Activated CD4-positive, alpha-beta memory T cell treated with anti-CD3 and anti-CD28 coated beads for 36 hours (primary cell): Measurements from ENCODE around the gene RPUSD4. TPM values are rescaled to one million over a fixed set of nuclear protein-coding genes. Genes with fewer than 3 reads are reported as not detected.

ENCODE experiments used
- CTCF ChIA-PET: fragments of 350-600 bp; sonication (Branson Sonifier 250); formaldehyde crosslinking; loops from one replicate; lab custom pipeline; 2021; ENCODE audit warnings: antibody characterized with exemption, inconsistent platforms; lab: Charles Lee
- POLR2A ChIA-PET: fragments of 350-600 bp; sonication (Branson Sonifier 250); formaldehyde crosslinking; loops from one replicate; lab custom pipeline; 2021; ENCODE audit warnings: antibody characterized with exemption; lab: Charles Lee
- DNase-seq: peaks from one replicate; pipeline ENCODE4 v3.0.0-alpha.2; 2020
- H3K27ac Mint-ChIP-seq: one replicate; pipeline ENCODE4 v1.8.0; 2021; ENCODE audit warnings: mixed read lengths
- H3K27me3 Mint-ChIP-seq: one replicate; pipeline ENCODE4 v1.8.0; 2021; ENCODE audit warnings: mixed read lengths
- H3K36me3 Mint-ChIP-seq: one replicate; pipeline ENCODE4 v1.8.0; 2021; ENCODE audit warnings: mixed read lengths
- H3K4me1 Mint-ChIP-seq: one replicate; pipeline ENCODE4 v1.8.0; 2021; ENCODE audit warnings: low read depth, mixed read lengths
- H3K4me3 Mint-ChIP-seq: one replicate; pipeline ENCODE4 v1.8.0; 2021; ENCODE audit warnings: mild to moderate bottlenecking, mixed read lengths
- H3K9me3 Mint-ChIP-seq: one replicate; pipeline ENCODE4 v1.8.0; 2021; ENCODE audit warnings: mixed read lengths
- intact Hi-C: fragments of 100-400 bp; cut with micrococcal nuclease; formaldehyde crosslinking; loops from one replicate; pipeline ENCODE4 v1.15.1; 2023
- total RNA-seq, 2 experiments: library from RNA; stranded (reverse); gene quantifications; one replicate each; pipeline ENCODE4 v1.2.3, GENCODE V29; 2021

Gene RPUSD4
- total RNA-seq, 2 experiments from 2014 or later = 32.4 to 34.1 TPM

GRCh38 chr11:126173257-126173656 lies 38.2 kb downstream of the RPUSD4 start:
- peaks cover 16% of the 10 kb centered on the region for H3K27me3 Mint-ChIP-seq
- no peak for DNase-seq

GRCh38 chr11:126172596-126173038 lies 38.8 kb downstream of the RPUSD4 start:
- CTCF ChIA-PET = no interaction called here
- Mint-ChIP-seq H3K27ac (no peak overlapping the region), H3K4me3 (no peak overlapping the region), H3K27me3 (peaks cover 16% of the 10 kb centered on the region), H3K36me3 (no peaks in the 10 kb centered on the region), H3K9me3 (no peaks in the 10 kb centered on the region), H3K4me1 (no peaks in the 10 kb centered on the region)
- POLR2A ChIA-PET = no interaction called here
- no peak for DNase-seq
- intact Hi-C loops = no loop called here

More at GRCh38 chr11:126173257-126173656, 38.2 kb downstream of the RPUSD4 start:
- intact Hi-C loops = no loop called here
- Mint-ChIP-seq H3K4me1 (no peaks in the 10 kb centered on the region), H3K27ac (no peak overlapping the region), H3K4me3 (no peak overlapping the region), H3K9me3 (no peaks in the 10 kb centered on the region), H3K36me3 (no peaks in the 10 kb centered on the region)
- POLR2A ChIA-PET = no interaction called here
- CTCF ChIA-PET = no interaction called here

GRCh38 chr11:126169291-126169690 lies 42.2 kb downstream of the RPUSD4 start:
- POLR2A ChIA-PET = no interaction called here

GRCh38 chr11:126167488-126167887 lies 44.0 kb downstream of the RPUSD4 start:
- no peak for DNase-seq
- Mint-ChIP-seq H3K4me3 (no peak overlapping the region), H3K36me3 (no peaks in the 10 kb centered on the region), H3K4me1 (peaks cover 2% of the 10 kb centered on the region), H3K27me3 (peaks cover 14% of the 10 kb centered on the region), H3K9me3 (no peaks in the 10 kb centered on the region), H3K27ac (no peak overlapping the region)
- intact Hi-C loops = no loop called here
- POLR2A ChIA-PET = no interaction called here
- CTCF ChIA-PET = no interaction called here

More at GRCh38 chr11:126169291-126169690, 42.2 kb downstream of the RPUSD4 start:
- CTCF ChIA-PET = no interaction called here
- Mint-ChIP-seq H3K27me3 (peaks cover 20% of the 10 kb centered on the region), H3K4me3 (no peak overlapping the region), H3K27ac (no peak overlapping the region), H3K9me3 (no peaks in the 10 kb centered on the region), H3K36me3 (no peaks in the 10 kb centered on the region), H3K4me1 (no peaks in the 10 kb centered on the region)
- intact Hi-C loops = no loop called here
- DNase-seq = no peak

- Mint-ChIP-seq H3K27me3 (peaks cover 11% of the 10 kb centered on the region), H3K27ac (no peak overlapping the region), H3K4me3 (no peak overlapping the region), H3K9me3 (no peaks in the 10 kb centered on the region), H3K36me3 (no peaks in the 10 kb centered on the region), H3K4me1 (peaks cover 2% of the 10 kb centered on the region)
- intact Hi-C loops = no loop called here
- ChIA-PET CTCF (no interaction called here), POLR2A (no interaction called here)
- DNase-seq = no peak
Measured at GRCh38 chr11:126166413-126166812, 45.0 kb downstream of the RPUSD4 start.

GRCh38 chr11:126165757-126166156 lies 45.7 kb downstream of the RPUSD4 start:
- Mint-ChIP-seq H3K9me3 (no peaks in the 10 kb centered on the region), H3K4me1 (peaks cover 2% of the 10 kb centered on the region), H3K4me3 (no peak overlapping the region), H3K27me3 (peaks cover 8% of the 10 kb centered on the region), H3K36me3 (no peaks in the 10 kb centered on the region), H3K27ac (no peak overlapping the region)
- ChIA-PET POLR2A (no interaction called here), CTCF (no interaction called here)
- DNase-seq = no peak
- intact Hi-C loops = no loop called here

GRCh38 chr11:126165311-126165720 lies 46.1 kb downstream of the RPUSD4 start:
- ChIA-PET CTCF (no interaction called here), POLR2A (no interaction called here)
- no peaks in the 10 kb centered on the region for H3K36me3 Mint-ChIP-seq
- intact Hi-C loops = no loop called here
- H3K27me3 Mint-ChIP-seq = peaks cover 8% of the 10 kb centered on the region
- peaks cover 2% of the 10 kb centered on the region for H3K4me1 Mint-ChIP-seq
- H3K4me3 Mint-ChIP-seq = no peak overlapping the region
- H3K27ac Mint-ChIP-seq = no peak overlapping the region
- DNase-seq = no peak
- no peaks in the 10 kb centered on the region for H3K9me3 Mint-ChIP-seq

GRCh38 chr11:126164781-126165180 lies 46.7 kb downstream of the RPUSD4 start:
- no peak overlapping the region for H3K4me3 Mint-ChIP-seq
- H3K36me3 Mint-ChIP-seq = no peaks in the 10 kb centered on the region
- no peaks in the 10 kb centered on the region for H3K9me3 Mint-ChIP-seq
- peaks cover 8% of the 10 kb centered on the region for H3K27me3 Mint-ChIP-seq
- POLR2A ChIA-PET = no interaction called here
- no peak overlapping the region for H3K27ac Mint-ChIP-seq
- CTCF ChIA-PET = no interaction called here
- no peak for DNase-seq
- intact Hi-C loops = no loop called here
- peaks cover 2% of the 10 kb centered on the region for H3K4me1 Mint-ChIP-seq

GRCh38 chr11:126163779-126164178 lies 47.7 kb downstream of the RPUSD4 start:
- intact Hi-C loops = no loop called here
- H3K27ac Mint-ChIP-seq = no peak overlapping the region
- H3K36me3 Mint-ChIP-seq = no peaks in the 10 kb centered on the region
- peaks cover 2% of the 10 kb centered on the region for H3K4me1 Mint-ChIP-seq
- ChIA-PET POLR2A (no interaction called here), CTCF (no interaction called here)
- DNase-seq = no peak
- H3K9me3 Mint-ChIP-seq = no peaks in the 10 kb centered on the region
- H3K4me3 Mint-ChIP-seq = no peak overlapping the region
- peaks cover 4% of the 10 kb centered on the region for H3K27me3 Mint-ChIP-seq

GRCh38 chr11:126163074-126163700 lies 48.3 kb downstream of the RPUSD4 start:
- peaks cover 2% of the 10 kb centered on the region for H3K4me1 Mint-ChIP-seq
- peaks cover 4% of the 10 kb centered on the region for H3K27me3 Mint-ChIP-seq
- no peak overlapping the region for H3K27ac Mint-ChIP-seq
- ChIA-PET POLR2A (no interaction called here), CTCF (no interaction called here)
- intact Hi-C loops = no loop called here
- no peak for DNase-seq
- H3K9me3 Mint-ChIP-seq = no peaks in the 10 kb centered on the region
- no peaks in the 10 kb centered on the region for H3K36me3 Mint-ChIP-seq
- H3K4me3 Mint-ChIP-seq = no peak overlapping the region

- CTCF ChIA-PET = no interaction called here
Measured at GRCh38 chr11:126162306-126163030, 49.0 kb downstream of the RPUSD4 start.

GRCh38 chr11:126161023-126161391 lies 50.4 kb downstream of the RPUSD4 start:
- Mint-ChIP-seq H3K9me3 (no peaks in the 10 kb centered on the region), H3K27ac (no peak overlapping the region), H3K27me3 (peaks cover 1% of the 10 kb centered on the region), H3K4me3 (no peak overlapping the region), H3K36me3 (no peaks in the 10 kb centered on the region), H3K4me1 (peaks cover 2% of the 10 kb centered on the region)
- no peak for DNase-seq
- intact Hi-C loops = no loop called here
- POLR2A ChIA-PET = no interaction called here
- CTCF ChIA-PET = no interaction called here

More at GRCh38 chr11:126162306-126163030, 49.0 kb downstream of the RPUSD4 start:
- H3K9me3 Mint-ChIP-seq = no peaks in the 10 kb centered on the region
- DNase-seq = no peak
- H3K36me3 Mint-ChIP-seq = no peaks in the 10 kb centered on the region
- peaks cover 2% of the 10 kb centered on the region for H3K4me1 Mint-ChIP-seq
- H3K27me3 Mint-ChIP-seq = peaks cover 4% of the 10 kb centered on the region
- POLR2A ChIA-PET = no interaction called here
- intact Hi-C loops = no loop called here
- no peak overlapping the region for H3K27ac Mint-ChIP-seq
- no peak overlapping the region for H3K4me3 Mint-ChIP-seq
